Activated CD8-positive, alpha-beta T cell treated with anti-CD3 and anti-CD28 coated beads for 36 hours (primary cell): ENCODE data around the gene SLC9A5. TPM values are rescaled to one million over a fixed set of nuclear protein-coding genes. Genes with fewer than 3 reads are reported as not detected.
A peak's percentile ranks its signal among the peaks of the same experiment; 100 is the strongest.

Experiments
- ATAC-seq: fragments of 200-7000 bp; cut with Tn5 transposase; one replicate; pipeline ENCODE4 v1.10.0; 2021; ENCODE audit warnings: mild to moderate bottlenecking, moderate library complexity
- CTCF ChIA-PET: fragments of 350-600 bp; sonication (Branson Sonifier 250); formaldehyde crosslinking; loops from one replicate; lab custom pipeline; 2021; ENCODE audit warnings: antibody characterized with exemption; lab: Charles Lee
- POLR2A ChIA-PET: fragments of 350-600 bp; sonication (Branson Sonifier 250); formaldehyde crosslinking; loops from one replicate; lab custom pipeline; 2021; ENCODE audit warnings: antibody characterized with exemption; lab: Charles Lee
- DNase-seq: peaks from one replicate; pipeline ENCODE4 v3.0.0-alpha.2; 2020
- H3K27ac Mint-ChIP-seq: one replicate; pipeline ENCODE4 v1.8.0; 2021; ENCODE audit warnings: mild to moderate bottlenecking, mixed read lengths
- H3K27me3 Mint-ChIP-seq: one replicate; pipeline ENCODE4 v1.8.0; 2021; ENCODE audit warnings: mixed read lengths
- H3K36me3 Mint-ChIP-seq: one replicate; pipeline ENCODE4 v1.8.0; 2021; ENCODE audit warnings: low read depth, mixed read lengths
- H3K4me1 Mint-ChIP-seq: one replicate; pipeline ENCODE4 v1.8.0; 2021; ENCODE audit warnings: low read depth, mixed read lengths
- H3K4me3 Mint-ChIP-seq: one replicate; pipeline ENCODE4 v1.8.0; 2021; ENCODE audit warnings: mild to moderate bottlenecking, moderate library complexity, mixed read lengths
- H3K9me3 Mint-ChIP-seq: one replicate; pipeline ENCODE4 v1.8.0; 2021; ENCODE audit warnings: mixed read lengths
- intact Hi-C: fragments of 100-400 bp; cut with micrococcal nuclease; formaldehyde crosslinking; loops from one replicate; pipeline ENCODE4 v1.10.0; 2022
- microRNA-seq: library from miRNA; unstranded; fragments of <30 nt; microRNA quantifications from one replicate; pipeline ENCODE4 v1.2.0, GENCODE V29; 2022; ENCODE audit warnings: borderline microRNAs expressed, borderline replicate concordance
- total RNA-seq, 2 experiments: library from RNA; stranded (reverse); gene quantifications; one replicate each; pipeline ENCODE4 v1.2.3, GENCODE V29; 2021
- TF ChIP-seq, protein P1 (sequence below): fragments of 200-600 bp; IDR thresholded peaks from one replicate; pipeline ENCODE4 v1.8.0; 2022; ENCODE audit warnings: antibody characterized with exemption, mild to moderate bottlenecking

The SLC9A5 gene
- total RNA-seq, 2 experiments from 2014 or later, result 7.7 to 8.1 TPM

- TF ChIP-seq, protein P1, sequence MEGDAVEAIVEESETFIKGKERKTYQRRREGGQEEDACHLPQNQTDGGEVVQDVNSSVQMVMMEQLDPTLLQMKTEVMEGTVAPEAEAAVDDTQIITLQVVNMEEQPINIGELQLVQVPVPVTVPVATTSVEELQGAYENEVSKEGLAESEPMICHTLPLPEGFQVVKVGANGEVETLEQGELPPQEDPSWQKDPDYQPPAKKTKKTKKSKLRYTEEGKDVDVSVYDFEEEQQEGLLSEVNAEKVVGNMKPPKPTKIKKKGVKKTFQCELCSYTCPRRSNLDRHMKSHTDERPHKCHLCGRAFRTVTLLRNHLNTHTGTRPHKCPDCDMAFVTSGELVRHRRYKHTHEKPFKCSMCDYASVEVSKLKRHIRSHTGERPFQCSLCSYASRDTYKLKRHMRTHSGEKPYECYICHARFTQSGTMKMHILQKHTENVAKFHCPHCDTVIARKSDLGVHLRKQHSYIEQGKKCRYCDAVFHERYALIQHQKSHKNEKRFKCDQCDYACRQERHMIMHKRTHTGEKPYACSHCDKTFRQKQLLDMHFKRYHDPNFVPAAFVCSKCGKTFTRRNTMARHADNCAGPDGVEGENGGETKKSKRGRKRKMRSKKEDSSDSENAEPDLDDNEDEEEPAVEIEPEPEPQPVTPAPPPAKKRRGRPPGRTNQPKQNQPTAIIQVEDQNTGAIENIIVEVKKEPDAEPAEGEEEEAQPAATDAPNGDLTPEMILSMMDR, result no peak
- no peak for ATAC-seq
- peaks cover 2% of the 10 kb centered on the region for H3K27me3 Mint-ChIP-seq
- H3K27ac Mint-ChIP-seq, result peak overlapping the region; percentile 94
- H3K9me3 Mint-ChIP-seq, result no peaks in the 10 kb centered on the region
- H3K4me3 Mint-ChIP-seq, result no peak overlapping the region
- DNase-seq, result no peak
- POLR2A ChIA-PET, result interaction anchor here (0.7 to 1.7 kb wide), 3 partner anchors 9 to 28 kb away, joined by 3 to 5 read pairs (median 4); no protein-coding TSS in a partner anchor
- peaks cover 36% of the 10 kb centered on the region for H3K4me1 Mint-ChIP-seq
- CTCF ChIA-PET, result interaction anchor here (1.4 kb wide), 1 partner anchor 15 kb away, joined by 11 read pairs; the partner anchor contains the start of genes KCTD19 and LRRC36
- H3K36me3 Mint-ChIP-seq, result no peaks in the 10 kb centered on the region
- intact Hi-C loops, result no loop called here
Measured at GRCh38 chr16:67310561-67310960, 61.8 kb downstream of the SLC9A5 start.

DNA sequence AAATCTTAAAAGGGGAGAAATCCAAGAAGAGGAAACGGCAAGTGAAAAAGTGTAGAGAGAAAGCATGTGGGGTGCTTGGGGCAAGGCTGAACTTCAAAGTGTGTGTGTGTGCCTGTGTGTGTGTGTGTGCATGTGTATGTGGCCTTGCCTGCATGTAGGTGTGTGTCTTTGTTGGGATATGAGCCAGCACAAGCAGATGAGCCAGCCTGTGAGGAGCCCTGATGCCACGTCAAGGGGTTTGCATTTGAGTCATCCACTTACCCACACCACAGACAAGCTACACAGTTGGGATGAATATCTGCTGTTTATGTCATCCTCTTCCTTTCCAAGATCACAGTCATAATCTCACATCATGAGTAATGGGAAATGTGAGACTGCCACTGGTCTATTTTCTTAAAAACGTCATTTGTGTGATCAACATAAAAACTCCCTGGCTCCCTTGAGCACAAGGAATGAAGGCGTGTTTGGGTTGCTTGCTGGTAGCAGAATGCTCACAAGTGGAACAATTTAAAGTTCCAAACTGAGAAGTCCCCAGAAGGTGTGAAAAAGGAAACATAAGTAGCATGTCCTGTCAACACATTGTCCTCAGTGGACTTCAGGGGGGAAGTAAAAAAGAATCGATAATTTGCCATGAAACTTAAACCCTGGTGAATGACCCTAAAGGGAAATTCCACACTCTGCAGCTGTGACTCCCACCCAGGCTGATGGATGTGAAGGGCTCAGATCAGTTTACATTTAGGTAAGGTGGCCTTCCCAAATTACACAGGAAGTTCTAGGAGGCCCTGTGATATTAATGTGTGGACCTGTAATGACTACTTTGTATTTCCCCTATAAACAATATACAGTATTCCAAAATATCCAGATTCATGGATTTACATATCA, 63.1 kb downstream of the SLC9A5 start:
- POLR2A ChIA-PET, result interaction anchor here (1.1 to 1.7 kb wide), 4 partner anchors 13 to 169 kb away, joined by 3 to 4 read pairs (median 4); partner anchors contain the start of gene ATP6V0D1

DNA sequence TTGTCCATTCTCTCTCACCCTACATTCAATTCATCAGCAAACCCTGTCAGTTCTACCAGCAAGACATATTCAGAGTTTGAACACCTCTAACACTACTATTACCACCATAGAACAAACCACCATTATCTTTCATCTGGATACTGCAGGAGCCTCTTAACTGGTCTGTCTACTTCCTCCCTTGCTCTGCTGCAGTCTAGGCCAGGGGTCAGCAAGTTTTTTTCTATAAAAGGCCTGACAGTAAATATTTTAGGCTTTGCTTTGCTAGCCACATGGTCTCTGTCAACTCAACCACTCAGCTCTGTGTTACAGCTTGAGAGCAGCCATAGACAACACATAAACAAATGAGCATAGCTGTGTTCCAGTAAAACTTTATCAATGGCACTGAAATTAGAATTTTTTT, 63.9 kb downstream of the SLC9A5 start:
- POLR2A ChIA-PET, result interaction anchor here (1.1 to 1.5 kb wide), 3 partner anchors 12 to 168 kb away, joined by 4 read pairs; partner anchors contain the start of genes ATP6V0D1, KCTD19 and LRRC36

More for the DNA sequence above, 63.1 kb downstream of the SLC9A5 start:
- ATAC-seq (peak; percentile 95), DNase-seq (peak; percentile 97)
- H3K27ac Mint-ChIP-seq, result peak overlapping the region; percentile 94
- H3K9me3 Mint-ChIP-seq, result no peaks in the 10 kb centered on the region
- H3K36me3 Mint-ChIP-seq, result no peaks in the 10 kb centered on the region
- TF ChIP-seq, protein P1, result no peak
- peaks cover 36% of the 10 kb centered on the region for H3K4me1 Mint-ChIP-seq
- intact Hi-C loops, result no loop called here
- peaks cover 3% of the 10 kb centered on the region for H3K27me3 Mint-ChIP-seq
- H3K4me3 Mint-ChIP-seq, result peak overlapping the region; percentile 9
- CTCF ChIA-PET, result interaction anchor here (0.6 to 1.9 kb wide), 6 partner anchors 14 to 88 kb away, joined by 3 to 11 read pairs (median 3); partner anchors contain the start of genes FHOD1, KCTD19 and LRRC36

GRCh38 chr16:67317853-67318252, 69.1 kb downstream of the SLC9A5 start:
- Mint-ChIP-seq H3K4me3 (no peak overlapping the region), H3K9me3 (no peaks in the 10 kb centered on the region), H3K27ac (no peak overlapping the region), H3K36me3 (no peaks in the 10 kb centered on the region), H3K27me3 (peaks cover 22% of the 10 kb centered on the region), H3K4me1 (peaks cover 10% of the 10 kb centered on the region)
- no peak for ATAC-seq
- TF ChIP-seq, protein P1, result no peak
- DNase-seq, result no peak
- CTCF ChIA-PET, result interaction anchor here (1.2 to 1.7 kb wide), 2 partner anchors 9 to 12 kb away, joined by 3 to 4 read pairs; partner anchors contain the start of genes KCTD19 and LRRC36
- POLR2A ChIA-PET, result no interaction called here
- intact Hi-C loops, result no loop called here

More for the DNA sequence above, 63.9 kb downstream of the SLC9A5 start:
- CTCF ChIA-PET, result interaction anchor here (0.6 to 1.9 kb wide), 4 partner anchors 14 to 87 kb away, joined by 3 to 8 read pairs (median 4); partner anchors contain the start of genes KCTD19 and LRRC36
- intact Hi-C loops, result no loop called here
- Mint-ChIP-seq H3K4me1 (peaks cover 36% of the 10 kb centered on the region), H3K9me3 (no peaks in the 10 kb centered on the region), H3K27me3 (peaks cover 3% of the 10 kb centered on the region), H3K27ac (peak overlapping the region; percentile 94), H3K4me3 (peak overlapping the region; percentile 2), H3K36me3 (no peaks in the 10 kb centered on the region)
- DNase-seq (no peak), ATAC-seq (no peak)
- TF ChIP-seq, protein P1, result no peak

Small RNA genes lying within 50 kb of the gene (microRNA-seq; reads per million reads assigned to microRNA genes)
- gene MIR328, result 30.0 reads per million, percentile 51 among the genes with 10 or more reads in this experiment

Other genes starting within 250 kb of the SLC9A5 start
- 100 to 1,000 TPM; 111 to 114 TPM for gene CBFB, start 219.8 kb upstream of the SLC9A5 start, total RNA-seq
- 10 to 100 TPM; 11.3 to 14.0 TPM for gene PHAF1, start 139.0 kb upstream of the SLC9A5 start, total RNA-seq
- 1 to 10 TPM; 2.1 to 2.5 TPM for gene B3GNT9, start 98.0 kb upstream of the SLC9A5 start, total RNA-seq
- 10 to 100 TPM; 28.4 to 31.2 TPM for gene TRADD, start 89.1 kb upstream of the SLC9A5 start, total RNA-seq
- gene FBXL8, start 89.0 kb upstream of the SLC9A5 start, total RNA-seq, result 10 to 100 TPM; 27.1 to 28.6 TPM
- gene HSF4, start 84.2 kb upstream of the SLC9A5 start, total RNA-seq, result 10 to 100 TPM; 56.0 to 73.3 TPM
- 10 to 100 TPM; 24.5 to 25.3 TPM for gene NOL3, start 78.4 kb upstream of the SLC9A5 start, total RNA-seq
- gene MATCAP1, start 65.0 kb upstream of the SLC9A5 start, total RNA-seq, result 10 to 100 TPM; 49.5 to 49.9 TPM
- under 1 TPM in 1 of 2 experiments, not detected in 1; 0.23 TPM for gene EXOC3L1, start 58.8 kb upstream of the SLC9A5 start, total RNA-seq
- gene E2F4, start 56.8 kb upstream of the SLC9A5 start, total RNA-seq, result 100 to 1,000 TPM; 104 to 105 TPM
- 1 to 10 TPM; 5.0 to 5.6 TPM for gene ELMO3, start 49.8 kb upstream of the SLC9A5 start, total RNA-seq
- 10 to 100 TPM; 25.7 to 30.7 TPM for gene TMEM208, start 21.8 kb upstream of the SLC9A5 start, total RNA-seq
- 100 to 1,000 TPM; 102 to 105 TPM for gene FHOD1, start 1.5 kb upstream of the SLC9A5 start, total RNA-seq
- gene PLEKHG4, start 30.6 kb downstream of the SLC9A5 start, total RNA-seq, result 10 to 100 TPM; 17.3 to 20.8 TPM
- gene KCTD19, start 77.8 kb downstream of the SLC9A5 start, total RNA-seq, result 1 to 10 TPM; 3.0 to 3.9 TPM
- under 1 TPM; 0.81 to 0.90 TPM for gene LRRC36, start 77.8 kb downstream of the SLC9A5 start, total RNA-seq
- gene TPPP3, start 144.5 kb downstream of the SLC9A5 start, total RNA-seq, result not detected
- under 1 TPM; 0.54 to 0.60 TPM for gene ZDHHC1, start 167.5 kb downstream of the SLC9A5 start, total RNA-seq
- 1 to 10 TPM; 1.6 to 2.3 TPM for gene HSD11B2, start 182.1 kb downstream of the SLC9A5 start, total RNA-seq
- gene ATP6V0D1, start 232.2 kb downstream of the SLC9A5 start, total RNA-seq, result 10 to 100 TPM; 17.5 to 18.2 TPM
- gene AGRP, start 234.6 kb downstream of the SLC9A5 start, total RNA-seq, result not detected